Neural progenitor cell (in vitro differentiated cells): Measurements from ENCODE around the gene LIPT2. TPM values are rescaled to one million over a fixed set of nuclear protein-coding genes. Genes with fewer than 3 reads are reported as not detected.

ENCODE experiments used
- DNase-seq: peaks from one replicate; pipeline ENCODE4 v3.0.0-alpha.2; 2016; ENCODE audit warnings: low spot score
- H2AFZ ChIP-seq: fragments of 200-600 bp; sonication (generic); replicated peaks from 2 replicates; pipeline ENCODE4 v1.6.1; 2016; ENCODE audit warnings: antibody characterized with exemption
- H3F3A ChIP-seq: fragments of 200-600 bp; sonication (generic); 2 replicates; pipeline ENCODE4 v1.6.1; 2016; ENCODE audit warnings: antibody characterized with exemption, low read depth
- H3K27ac ChIP-seq: fragments of 200-600 bp; sonication (generic); 2 replicates; pipeline ENCODE4 v1.5.1; 2016; ENCODE audit warnings: mild to moderate bottlenecking
- H3K27me3 ChIP-seq: fragments of 200-600 bp; sonication (generic); 2 replicates; pipeline ENCODE4 v1.6.1; 2016; ENCODE audit warnings: mild to moderate bottlenecking, moderate library complexity
- H3K36me3 ChIP-seq: fragments of 200-600 bp; sonication (generic); 2 replicates; pipeline ENCODE4 v1.5.1; 2016
- H3K4me1 ChIP-seq: fragments of 200-600 bp; sonication (generic); 2 replicates; pipeline ENCODE4 v1.6.1; 2016; ENCODE audit warnings: mixed run types
- H3K4me2 ChIP-seq: fragments of 200-600 bp; sonication (generic); 2 replicates; pipeline ENCODE4 v1.6.1; 2016
- H3K4me3 ChIP-seq: fragments of 200-600 bp; sonication (generic); 2 replicates; pipeline ENCODE4 v1.5.1; 2016
- H3K79me2 ChIP-seq: fragments of 200-600 bp; sonication (generic); 2 replicates; pipeline ENCODE4 v1.6.1; 2016; ENCODE audit warnings: low read depth
- H3K9ac ChIP-seq: fragments of 200-600 bp; sonication (generic); 2 replicates; pipeline ENCODE4 v1.6.1; 2016
- H3K9me3 ChIP-seq: fragments of 200-600 bp; sonication (generic); 2 replicates; pipeline ENCODE4 v1.5.1; 2016; ENCODE audit warnings: low read depth
- H4K20me1 ChIP-seq: fragments of 200-600 bp; sonication (generic); 2 replicates; pipeline ENCODE4 v1.6.1; 2016; ENCODE audit warnings: low read depth
- H3K27ac Mint-ChIP-seq: 3 replicates; pipeline ENCODE4 v1.8.0; 2021; ENCODE audit warnings: mixed read lengths
- H3K27me3 Mint-ChIP-seq: 2 replicates; pipeline ENCODE4 v1.8.0; 2022; ENCODE audit warnings: low read depth, mild to moderate bottlenecking, inconsistent platforms, moderate library complexity, mixed read lengths; ENCODE audit not compliant: insufficient read depth
- H3K36me3 Mint-ChIP-seq: 3 replicates; pipeline ENCODE4 v1.8.0; 2021; ENCODE audit warnings: mixed read lengths
- H3K4me1 Mint-ChIP-seq: 3 replicates; pipeline ENCODE4 v1.8.0; 2021; ENCODE audit warnings: mixed read lengths
- H3K4me3 Mint-ChIP-seq: 3 replicates; pipeline ENCODE4 v1.8.0; 2021; ENCODE audit warnings: mild to moderate bottlenecking, moderate library complexity, mixed read lengths
- H3K9me3 Mint-ChIP-seq: 3 replicates; pipeline ENCODE4 v1.8.0; 2020; ENCODE audit warnings: mixed read lengths
- CTCF ChIP-seq: fragments of 200-600 bp; sonication (generic); IDR thresholded peaks from 2 replicates; pipeline ENCODE4 v1.5.1; 2017; ENCODE audit warnings: antibody characterized with exemption, mild to moderate bottlenecking
- EZH2 ChIP-seq: fragments of 200-600 bp; sonication (generic); IDR thresholded peaks from 2 replicates; pipeline ENCODE4 v1.6.1; 2017; ENCODE audit warnings: antibody characterized with exemption, mild to moderate bottlenecking, moderate library complexity
- EZH2phosphoT487 ChIP-seq: fragments of 200-600 bp; sonication (generic); IDR thresholded peaks from 2 replicates; pipeline ENCODE4 v1.6.1; 2017; ENCODE audit warnings: antibody characterized with exemption
- total RNA-seq: library from RNA; depleted of rRNA; stranded (reverse); fragments of >200 nt; gene quantifications from 2 replicates; pipeline ENCODE4 v1.2.3, GENCODE V29; 2015; ENCODE audit warnings: low replicate concordance

The LIPT2 gene
- total RNA-seq, 1 donor from 2014 or later: 16.9 TPM

- H3K79me2 ChIP-seq: no peaks in the 10 kb centered on the region
- H3F3A ChIP-seq: no peaks in the 10 kb centered on the region
- H3K4me3 ChIP-seq: no peak overlapping the region
- Mint-ChIP-seq H3K27me3 (no peaks in the 10 kb centered on the region), H3K4me3 (no peak overlapping the region), H3K36me3 (no peaks in the 10 kb centered on the region), H3K9me3 (no peaks in the 10 kb centered on the region), H3K27ac (no peak overlapping the region), H3K4me1 (no peaks in the 10 kb centered on the region)
- H2AFZ ChIP-seq: no peak overlapping the region
- no peaks in the 10 kb centered on the region for H3K9me3 ChIP-seq
- no peak overlapping the region for H3K27ac ChIP-seq
- no peaks in the 10 kb centered on the region for H3K36me3 ChIP-seq
- no peak overlapping the region for H3K4me2 ChIP-seq
- TF ChIP-seq CTCF: no peak
- no peak for TF ChIP-seq EZH2
- no peak for TF ChIP-seq EZH2phosphoT487
- no peaks in the 10 kb centered on the region for H3K4me1 ChIP-seq
- no peak for DNase-seq
- no peaks in the 10 kb centered on the region for H3K27me3 ChIP-seq
- H3K9ac ChIP-seq: no peak overlapping the region
- no peaks in the 10 kb centered on the region for H4K20me1 ChIP-seq
Measured at GRCh38 chr11:74478877-74479731, 14.4 kb downstream of the LIPT2 start.

GRCh38 chr11:74476536-74476935 is 17.0 kb downstream of the LIPT2 start:
- no peak for TF ChIP-seq CTCF
- no peak for TF ChIP-seq EZH2phosphoT487
- TF ChIP-seq EZH2: no peak
- no peaks in the 10 kb centered on the region for H3K79me2 ChIP-seq
- Mint-ChIP-seq H3K27ac (no peak overlapping the region), H3K4me1 (no peaks in the 10 kb centered on the region), H3K4me3 (no peak overlapping the region), H3K27me3 (no peaks in the 10 kb centered on the region), H3K9me3 (no peaks in the 10 kb centered on the region), H3K36me3 (no peaks in the 10 kb centered on the region)
- no peaks in the 10 kb centered on the region for H3K36me3 ChIP-seq
- H4K20me1 ChIP-seq: no peaks in the 10 kb centered on the region
- H3K27me3 ChIP-seq: no peaks in the 10 kb centered on the region
- no peak overlapping the region for H3K27ac ChIP-seq
- no peaks in the 10 kb centered on the region for H3F3A ChIP-seq
- no peak for DNase-seq
- H3K4me1 ChIP-seq: no peaks in the 10 kb centered on the region
- H3K9ac ChIP-seq: no peak overlapping the region
- no peak overlapping the region for H3K4me3 ChIP-seq
- no peak overlapping the region for H2AFZ ChIP-seq
- H3K9me3 ChIP-seq: no peaks in the 10 kb centered on the region
- H3K4me2 ChIP-seq: no peak overlapping the region

GRCh38 chr11:74474316-74474715 is 19.2 kb downstream of the LIPT2 start:
- no peaks in the 10 kb centered on the region for H4K20me1 ChIP-seq
- no peaks in the 10 kb centered on the region for H3K36me3 Mint-ChIP-seq

More at GRCh38 chr11:74474316-74474715, 19.2 kb downstream of the LIPT2 start:
- Histone ChIP-seq H3K36me3 (no peaks in the 10 kb centered on the region), H3K4me3 (no peak overlapping the region), H3K27me3 (no peaks in the 10 kb centered on the region), H3K9ac (no peak overlapping the region), H3K79me2 (no peaks in the 10 kb centered on the region), H3F3A (no peaks in the 10 kb centered on the region), H3K27ac (no peak overlapping the region), H3K4me1 (no peaks in the 10 kb centered on the region), H2AFZ (no peak overlapping the region), H3K4me2 (no peak overlapping the region), H3K9me3 (no peaks in the 10 kb centered on the region)
- no peak for DNase-seq
- Mint-ChIP-seq H3K4me3 (no peak overlapping the region), H3K9me3 (no peaks in the 10 kb centered on the region), H3K27ac (no peak overlapping the region), H3K27me3 (no peaks in the 10 kb centered on the region), H3K4me1 (no peaks in the 10 kb centered on the region)
- TF ChIP-seq CTCF (no peak), EZH2 (no peak), EZH2phosphoT487 (no peak)
